Body of pancreas (tissue), 4 donors: ENCODE results near the gene DAZAP1. TPM values are rescaled to one million over a fixed set of nuclear protein-coding genes. Genes with fewer than 3 reads are reported as not detected.
A peak's percentile ranks its signal among the peaks of the same experiment; 100 is the strongest.

Experiments
- ATAC-seq: fragments of 150-250 bp; one replicate; pipeline ENCODE4 v1.9.1; 2016
- DNase-seq, 4 donors: peaks; one replicate each; pipeline ENCODE4 v3.0.0-alpha.2; 2019
- H3K27ac ChIP-seq, 4 donors: fragments of 200-600 bp; sonication (generic); 1 replicate in 3 of 4; 2 replicates in 1 of 4; pipeline versions ENCODE4 v1.5.1 to v1.6.1; 2016 to 2019; ENCODE audit warnings: mild to moderate bottlenecking in 1 of 4, mixed read lengths in 1 of 4, moderate library complexity in 1 of 4
- H3K27me3 ChIP-seq, 2 donors: fragments of 200-600 bp; sonication (generic); one replicate each; pipeline ENCODE4 v1.6.0; 2016; ENCODE audit warnings: mild to moderate bottlenecking in 1 of 2
- H3K36me3 ChIP-seq, 2 donors: fragments of 200-600 bp; sonication (generic); replicated peaks in 1 of 2; 2 replicates each; pipeline ENCODE4 v1.5.1; 2016; ENCODE audit warnings: low read depth in 2 of 2; ENCODE audit not compliant: insufficient read depth in 1 of 2
- H3K4me1 ChIP-seq: fragments of 200-600 bp; sonication (generic); one replicate; pipeline ENCODE4 v1.6.0; 2016
- H3K4me3 ChIP-seq, 2 donors: fragments of 200-600 bp; sonication (generic); 1 replicate in 1 of 2; 2 replicates in 1 of 2; pipeline ENCODE4 v1.5.1; 2016 to 2019
- H3K9me3 ChIP-seq, 3 donors: fragments of 200-600 bp; sonication (generic); 1 replicate in 2 of 3; 2 replicates in 1 of 3; pipeline ENCODE4 v1.5.1; 2016
- POLR2A ChIP-seq, 3 donors: fragments of 450-650 bp; IDR thresholded peaks; one replicate each; pipeline ENCODE4 v1.6.1; 2016; ENCODE audit warnings: antibody characterized with exemption in 3 of 3, mild to moderate bottlenecking in 2 of 3
- WGBS, 2 donors: methylation state at CpG; one replicate each; pipeline ENCODE4 v1.1.5; 2017; 5-methylcytosine and 5-hydroxymethylcytosine counted together
- intact Hi-C: fragments of 100-400 bp; cut with DNase I; formaldehyde crosslinking; loops from one replicate; pipeline ENCODE4 v1.15.1; 2023
- total RNA-seq, 2 donors: library from RNA; depleted of rRNA; stranded (reverse); fragments of >200 nt; gene quantifications; one replicate each; pipeline ENCODE4 v1.1.0, GENCODE V29; 2016
- TF ChIP-seq, protein P1 (sequence below), 7 experiments: fragments of 450-650 bp in 4 of 7; fragments of 200-600 bp in 3 of 7; sonication (generic) in 3 of 7; IDR thresholded peaks; one replicate each; pipeline ENCODE4 v1.5.1; 2016 to 2019; ENCODE audit warnings: antibody characterized with exemption in 7 of 7

DAZAP1 gene
- total RNA-seq, 2 donors from 2014 or later = 25.4 to 63.3 TPM

DNA sequence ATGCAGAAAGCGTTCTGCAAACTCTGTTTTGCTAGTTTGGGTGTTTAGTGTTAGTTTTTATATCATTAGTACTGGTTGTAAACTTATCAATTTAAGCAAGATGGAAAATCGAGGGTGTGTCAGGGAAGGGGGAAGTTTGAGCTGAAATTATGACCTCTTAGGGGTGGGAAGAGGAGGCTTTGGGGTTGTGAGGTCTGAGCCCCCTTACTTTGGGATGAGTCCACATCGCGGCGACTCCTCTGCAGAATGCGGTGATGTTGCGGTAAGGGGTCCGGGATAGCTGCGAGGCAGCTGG is 24.4 kb upstream of the DAZAP1 start:
- H3K9me3 ChIP-seq = no peaks in the 10 kb centered on the region
- H3K27ac ChIP-seq = peak overlapping the region in 1 of 4 donors; percentile 92
- H3K4me1 ChIP-seq = peaks cover 35% of the 10 kb centered on the region
- H3K36me3 ChIP-seq = no peaks in the 10 kb centered on the region
- intact Hi-C loops = no loop called here
- no peaks in the 10 kb centered on the region for H3K27me3 ChIP-seq
- no peak for DNase-seq
- no peak for ATAC-seq
- TF ChIP-seq POLR2A (IDR thresholded peaks at IDR 0.05) = no peak
- TF ChIP-seq, protein P1, sequence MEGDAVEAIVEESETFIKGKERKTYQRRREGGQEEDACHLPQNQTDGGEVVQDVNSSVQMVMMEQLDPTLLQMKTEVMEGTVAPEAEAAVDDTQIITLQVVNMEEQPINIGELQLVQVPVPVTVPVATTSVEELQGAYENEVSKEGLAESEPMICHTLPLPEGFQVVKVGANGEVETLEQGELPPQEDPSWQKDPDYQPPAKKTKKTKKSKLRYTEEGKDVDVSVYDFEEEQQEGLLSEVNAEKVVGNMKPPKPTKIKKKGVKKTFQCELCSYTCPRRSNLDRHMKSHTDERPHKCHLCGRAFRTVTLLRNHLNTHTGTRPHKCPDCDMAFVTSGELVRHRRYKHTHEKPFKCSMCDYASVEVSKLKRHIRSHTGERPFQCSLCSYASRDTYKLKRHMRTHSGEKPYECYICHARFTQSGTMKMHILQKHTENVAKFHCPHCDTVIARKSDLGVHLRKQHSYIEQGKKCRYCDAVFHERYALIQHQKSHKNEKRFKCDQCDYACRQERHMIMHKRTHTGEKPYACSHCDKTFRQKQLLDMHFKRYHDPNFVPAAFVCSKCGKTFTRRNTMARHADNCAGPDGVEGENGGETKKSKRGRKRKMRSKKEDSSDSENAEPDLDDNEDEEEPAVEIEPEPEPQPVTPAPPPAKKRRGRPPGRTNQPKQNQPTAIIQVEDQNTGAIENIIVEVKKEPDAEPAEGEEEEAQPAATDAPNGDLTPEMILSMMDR (IDR thresholded peaks at IDR 0.05) = no peak
- H3K4me3 ChIP-seq = no peak overlapping the region
- 9 to 11% methylated on average over 8 to 9 of the region's 9 CpGs for WGBS, 2 donors

- no peaks in the 10 kb centered on the region for H3K27me3 ChIP-seq
- peak; percentile 92 for ATAC-seq
- WGBS, 2 donors = 0% methylated on average over 8 to 88 of the region's 90 CpGs
- H3K27ac ChIP-seq = peak within 1 kb of the TSS; percentile 82 to 94 (median 87)
- DNase-seq = peak; percentile 92 to 94 (median 94)
- H3K4me1 ChIP-seq = peaks cover 35% of the 10 kb centered on the region
- TF ChIP-seq, protein P1 (IDR thresholded peaks at IDR 0.05) = peak in 5 of 7 experiments; percentile 12 to 80 (median 56)
- TF ChIP-seq POLR2A (IDR thresholded peaks at IDR 0.05) = peak; percentile 19 to 62 (median 59)
- no peaks in the 10 kb centered on the region for H3K36me3 ChIP-seq
- peak within 1 kb of the TSS; percentile 73 to 95 for H3K4me3 ChIP-seq
- intact Hi-C loops = no loop called here
- H3K9me3 ChIP-seq = no peaks in the 10 kb centered on the region
Measured at GRCh38 chr19:1383312-1384084, 23.9 kb upstream of the DAZAP1 start, which contains the start of gene NDUFS7. TSS of gene NDUFS7 (plus strand) at chr19:1383907. CDS start at chr19:1383927, 20 bp downstream.

DNA sequence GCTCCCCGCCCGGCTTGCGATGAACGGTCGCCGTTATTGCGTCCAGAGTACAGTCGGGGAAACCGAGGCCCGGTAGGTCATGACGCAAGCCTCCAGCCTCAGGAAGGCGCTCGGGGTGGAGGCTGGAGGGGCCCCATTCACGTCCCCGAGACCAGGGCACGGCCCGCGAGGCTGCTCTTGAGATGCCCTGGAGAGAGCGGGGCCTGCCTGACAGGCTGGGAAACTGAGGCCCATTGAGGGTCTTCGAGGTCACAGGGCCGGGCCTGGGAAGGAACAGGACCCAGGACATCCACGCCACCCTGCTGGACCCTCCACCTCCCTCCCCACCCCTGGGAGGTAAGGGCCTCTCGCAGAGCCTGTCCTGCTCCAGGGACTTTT is 23.3 kb upstream of the DAZAP1 start:
- Histone ChIP-seq H3K4me3 (peak overlapping the region; percentile 73 to 95), H3K4me1 (peaks cover 35% of the 10 kb centered on the region), H3K9me3 (no peaks in the 10 kb centered on the region), H3K27ac (peak overlapping the region; percentile 82 to 94 (median 87)), H3K27me3 (no peaks in the 10 kb centered on the region), H3K36me3 (peaks cover 1 to 3% of the 10 kb centered on the region in 2 donors)
- peak in 1 of 4 donors; percentile 7 for DNase-seq
- intact Hi-C loops = no loop called here
- no peak for ATAC-seq
- TF ChIP-seq, protein P1 (IDR thresholded peaks at IDR 0.05) = no peak
- TF ChIP-seq POLR2A (IDR thresholded peaks at IDR 0.05) = no peak
- WGBS, 2 donors = 0% methylated on average over 5 to 23 of the region's 23 CpGs

DNA sequence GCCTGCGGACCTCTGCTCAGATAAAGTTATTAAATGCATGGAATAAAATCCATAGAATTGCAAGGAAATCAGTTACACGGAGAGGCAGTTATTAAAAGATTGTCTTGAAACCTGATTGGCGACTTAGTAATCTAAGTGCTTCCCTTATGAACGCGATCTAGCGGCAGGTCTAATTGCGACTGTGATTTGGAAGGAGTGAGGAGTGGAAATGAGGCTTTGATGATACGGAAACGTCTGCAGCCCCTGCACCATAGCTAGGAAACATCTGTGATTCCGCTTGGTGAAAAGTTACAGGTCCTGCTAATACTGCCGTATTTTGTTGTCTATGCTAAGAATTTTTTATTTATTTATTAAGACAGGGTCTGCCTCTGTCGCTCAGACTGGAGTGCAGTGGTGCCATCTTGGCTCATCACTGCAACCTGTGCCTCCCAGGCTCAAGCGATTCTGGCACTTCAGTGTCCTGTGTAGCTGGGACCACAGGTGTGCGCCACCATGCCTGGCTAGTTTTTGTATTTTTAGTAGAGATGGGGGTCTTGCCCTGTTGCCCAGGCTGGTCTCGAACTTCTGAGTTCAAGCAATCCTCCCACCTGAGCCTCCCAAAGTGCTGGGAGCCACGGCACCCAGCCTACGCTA is 22.8 kb upstream of the DAZAP1 start:
- intact Hi-C loops = no loop called here
- peak overlapping the region; percentile 73 to 95 for H3K4me3 ChIP-seq
- peaks cover 5 to 6% of the 10 kb centered on the region in 2 donors for H3K36me3 ChIP-seq
- DNase-seq (no peak), ATAC-seq (no peak)
- H3K27me3 ChIP-seq = no peaks in the 10 kb centered on the region
- WGBS, 2 donors = 27 to 28% methylated on average over 17 of the region's 17 CpGs
- no peaks in the 10 kb centered on the region for H3K9me3 ChIP-seq
- H3K4me1 ChIP-seq = peaks cover 35% of the 10 kb centered on the region
- TF ChIP-seq POLR2A (IDR thresholded peaks at IDR 0.05) = no peak
- TF ChIP-seq, protein P1 (IDR thresholded peaks at IDR 0.05) = no peak
- peak overlapping the region; percentile 82 to 94 (median 87) for H3K27ac ChIP-seq
